Colonic mucosa (tissue), 4 donors: ENCODE results near the gene ALPG. TPM values are rescaled to one million over a fixed set of nuclear protein-coding genes. Genes with fewer than 3 reads are reported as not detected.
A peak's percentile ranks its signal among the peaks of the same experiment; 100 is the strongest.
"Not testable (repeated sequence)": the region's sequence is repeated elsewhere in the genome, so short reads cannot be mapped to it uniquely, and the experiment has no call there.

ENCODE experiments used
- DNase-seq: peaks from one replicate; pipeline ENCODE4 v3.0.0-alpha.2; 2020
- H3K27ac ChIP-seq: fragments of 200-600 bp; one replicate; pipeline ENCODE4 v1.8.0; 2021
- H3K27me3 ChIP-seq: fragments of 200-600 bp; one replicate; pipeline ENCODE4 v1.8.0; 2021
- H3K36me3 ChIP-seq: fragments of 200-600 bp; one replicate; pipeline ENCODE4 v1.8.0; 2021
- H3K4me1 ChIP-seq: fragments of 200-600 bp; one replicate; pipeline ENCODE4 v1.8.0; 2021; ENCODE audit warnings: mild to moderate bottlenecking
- H3K4me3 ChIP-seq: fragments of 200-600 bp; one replicate; pipeline ENCODE4 v1.8.0; 2021
- H3K9ac ChIP-seq, 2 donors: one replicate each; pipeline ENCODE4 v1.7.0; 2013; ENCODE audit warnings: control low read depth in 2 of 2, low read depth in 2 of 2, low read length in 2 of 2
- H3K9me3 ChIP-seq: fragments of 200-600 bp; one replicate; pipeline ENCODE4 v1.8.0; 2021
- intact Hi-C: fragments of 100-400 bp; cut with DNase I; formaldehyde crosslinking; loops from one replicate; pipeline ENCODE4 v1.14.1; 2022
- total RNA-seq, 2 donors: library from RNA; stranded (reverse); fragmentation: NEBNext Ultra II Directional in 1 of 2; extraction: Animal tissue kit (Norgen Biotek cat#: 25700) in 1 of 2; gene quantifications; one replicate each; pipeline ENCODE4 v1.2.1, GENCODE V29; 2021
- TF ChIP-seq, protein P1 (sequence below): fragments of 200-600 bp; IDR thresholded peaks from one replicate; pipeline ENCODE4 v1.8.0; 2022; ENCODE audit warnings: antibody characterized with exemption, mild to moderate bottlenecking
- donor health status: healthy.
- donor health status: DM: no; HTN: no; CAD: no.
- donor health status: DM: no; HTN: no; CAD: no.

ALPG gene
- total RNA-seq, 2 donors from 2014 or later: 1.7 to 3.3 TPM

DNA sequence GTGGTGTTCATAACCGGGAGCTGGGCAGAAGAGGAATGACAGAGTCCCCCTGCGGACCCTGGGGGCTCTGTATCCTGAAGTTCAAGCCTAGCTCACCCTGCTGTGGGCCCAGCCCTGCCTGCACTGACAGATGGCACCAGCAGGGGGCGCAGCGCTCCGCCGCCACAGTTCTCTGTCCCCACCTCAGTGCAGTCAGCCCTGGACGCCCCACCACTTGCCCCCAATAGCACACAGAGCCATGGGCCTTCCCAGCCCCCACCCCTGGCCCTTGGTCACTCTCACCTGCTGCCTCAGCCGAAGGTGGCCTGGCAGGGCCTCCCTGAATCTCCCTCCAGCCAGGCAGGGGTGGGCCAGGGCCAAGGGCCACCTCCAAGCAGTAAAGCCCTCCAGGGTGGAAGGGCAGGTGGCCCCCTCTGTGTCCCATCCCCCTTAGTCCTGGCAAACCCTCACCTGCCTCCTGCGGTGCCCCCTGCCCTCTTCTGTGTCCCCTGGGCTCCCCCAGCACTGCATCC is 39.7 kb downstream of the ALPG start:
- H3K27ac ChIP-seq, H3K36me3 ChIP-seq, H3K4me3 ChIP-seq, DNase-seq, H3K9ac ChIP-seq, H3K9me3 ChIP-seq, H3K27me3 ChIP-seq, H3K4me1 ChIP-seq: not testable (repeated sequence)
- TF ChIP-seq, protein P1, sequence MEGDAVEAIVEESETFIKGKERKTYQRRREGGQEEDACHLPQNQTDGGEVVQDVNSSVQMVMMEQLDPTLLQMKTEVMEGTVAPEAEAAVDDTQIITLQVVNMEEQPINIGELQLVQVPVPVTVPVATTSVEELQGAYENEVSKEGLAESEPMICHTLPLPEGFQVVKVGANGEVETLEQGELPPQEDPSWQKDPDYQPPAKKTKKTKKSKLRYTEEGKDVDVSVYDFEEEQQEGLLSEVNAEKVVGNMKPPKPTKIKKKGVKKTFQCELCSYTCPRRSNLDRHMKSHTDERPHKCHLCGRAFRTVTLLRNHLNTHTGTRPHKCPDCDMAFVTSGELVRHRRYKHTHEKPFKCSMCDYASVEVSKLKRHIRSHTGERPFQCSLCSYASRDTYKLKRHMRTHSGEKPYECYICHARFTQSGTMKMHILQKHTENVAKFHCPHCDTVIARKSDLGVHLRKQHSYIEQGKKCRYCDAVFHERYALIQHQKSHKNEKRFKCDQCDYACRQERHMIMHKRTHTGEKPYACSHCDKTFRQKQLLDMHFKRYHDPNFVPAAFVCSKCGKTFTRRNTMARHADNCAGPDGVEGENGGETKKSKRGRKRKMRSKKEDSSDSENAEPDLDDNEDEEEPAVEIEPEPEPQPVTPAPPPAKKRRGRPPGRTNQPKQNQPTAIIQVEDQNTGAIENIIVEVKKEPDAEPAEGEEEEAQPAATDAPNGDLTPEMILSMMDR: peak; percentile 35
- intact Hi-C loops: loop anchor here (2.0 kb wide), 1 partner anchor 74 kb away; the partner anchor contains the start of gene PRSS56

DNA sequence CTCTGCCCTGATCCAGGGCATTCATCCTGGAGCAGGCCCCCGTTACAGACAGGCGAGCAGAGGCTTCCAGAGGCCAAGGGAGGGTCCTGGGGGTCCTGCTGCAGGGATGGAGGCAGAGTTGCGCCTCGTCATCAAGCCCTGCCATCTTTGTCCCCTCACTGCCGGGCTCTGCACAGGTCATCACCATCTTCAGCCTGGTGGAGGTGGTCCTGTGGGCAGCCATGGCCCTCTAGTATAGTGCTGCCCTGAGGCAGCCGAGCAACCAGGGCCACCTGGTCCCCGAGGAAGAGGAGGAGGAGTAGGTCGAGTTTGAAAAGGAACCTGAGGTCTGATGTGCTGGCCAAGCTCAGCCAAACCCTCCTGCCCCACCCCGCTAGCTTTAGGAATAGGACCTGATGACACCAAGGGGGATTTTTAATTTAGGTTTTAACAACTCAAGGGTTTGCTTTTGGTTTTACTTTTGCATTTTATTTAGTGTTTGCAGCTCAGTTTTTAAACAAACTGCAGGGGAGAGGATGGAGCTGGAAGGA is 40.5 kb downstream of the ALPG start:
- TF ChIP-seq, protein P1: no peak
- no peak for DNase-seq
- H3K36me3 ChIP-seq: no peaks in the 10 kb centered on the region
- H3K9ac ChIP-seq: no peak overlapping the region
- intact Hi-C loops: loop anchor here (2.0 kb wide), 1 partner anchor 74 kb away; the partner anchor contains the start of gene PRSS56
- no peak overlapping the region for H3K27ac ChIP-seq
- no peaks in the 10 kb centered on the region for H3K9me3 ChIP-seq
- H3K27me3 ChIP-seq: no peaks in the 10 kb centered on the region
- no peaks in the 10 kb centered on the region for H3K4me1 ChIP-seq
- no peak overlapping the region for H3K4me3 ChIP-seq

DNA sequence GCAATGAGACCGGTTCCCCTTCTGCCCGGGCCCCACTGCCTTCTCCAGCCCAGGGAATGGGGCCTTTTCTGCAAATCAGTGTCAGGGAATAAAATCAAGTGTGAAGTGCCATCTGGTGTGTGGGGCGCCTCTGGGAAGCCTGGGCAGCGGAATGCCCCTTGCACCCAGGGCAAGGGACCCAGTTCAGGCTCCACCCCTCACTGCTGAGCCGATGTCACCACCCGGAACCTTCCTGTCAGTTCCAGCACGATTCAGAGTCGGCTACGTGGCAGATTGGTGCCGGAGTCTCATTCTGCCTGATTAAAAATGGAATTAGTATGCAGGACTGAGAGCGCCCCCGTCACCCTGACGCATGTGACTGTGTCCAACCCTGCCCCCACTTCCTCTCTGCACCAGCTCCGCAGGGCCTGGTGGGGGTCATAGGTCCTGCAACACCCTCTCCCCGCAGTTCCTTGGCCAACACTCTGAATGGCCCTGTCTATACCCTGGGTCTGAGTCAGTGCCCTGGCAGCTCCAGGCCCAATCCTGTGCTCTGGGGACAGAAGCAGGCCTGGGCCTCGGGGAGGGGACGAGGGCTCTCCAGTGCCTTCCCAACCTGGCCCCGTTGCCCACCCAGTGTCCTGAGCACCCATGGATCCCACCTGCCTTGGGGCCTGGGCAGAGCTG is 41.1 kb downstream of the ALPG start:
- Histone ChIP-seq H3K9me3 (no peaks in the 10 kb centered on the region), H3K4me1 (no peaks in the 10 kb centered on the region), H3K27me3 (no peaks in the 10 kb centered on the region), H3K9ac (no peak overlapping the region), H3K27ac (no peak overlapping the region), H3K36me3 (no peaks in the 10 kb centered on the region), H3K4me3 (no peak overlapping the region)
- intact Hi-C loops: loop anchor here (2.0 kb wide), 1 partner anchor 73 kb away; the partner anchor contains the start of gene PRSS56
- peak; percentile 52 for DNase-seq
- TF ChIP-seq, protein P1: no peak

DNA sequence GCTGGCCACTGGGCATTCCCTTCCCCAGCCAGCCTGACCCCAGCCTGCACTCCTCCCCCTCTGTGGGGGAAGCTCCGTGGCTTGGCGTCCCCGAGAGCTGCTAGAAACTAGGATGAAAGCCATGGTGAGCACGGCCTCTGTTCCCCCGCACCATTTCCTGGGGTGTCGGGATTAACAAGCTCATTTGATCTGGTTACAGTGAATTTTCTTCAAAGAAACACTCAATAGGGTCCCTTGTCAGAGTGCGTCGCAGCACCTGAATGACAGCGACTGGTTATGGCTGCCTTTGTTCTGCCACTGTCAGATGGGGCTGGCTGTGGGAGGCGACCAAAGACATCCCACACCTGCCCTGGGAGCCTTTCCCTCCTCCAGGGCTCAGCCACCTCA is 41.7 kb downstream of the ALPG start:
- TF ChIP-seq, protein P1: no peak
- Histone ChIP-seq H3K9ac (no peak overlapping the region), H3K27ac (no peak overlapping the region), H3K36me3 (no peaks in the 10 kb centered on the region), H3K4me1 (no peaks in the 10 kb centered on the region), H3K4me3 (no peak overlapping the region), H3K27me3 (no peaks in the 10 kb centered on the region), H3K9me3 (no peaks in the 10 kb centered on the region)
- intact Hi-C loops: no loop called here
- DNase-seq: no peak

DNA sequence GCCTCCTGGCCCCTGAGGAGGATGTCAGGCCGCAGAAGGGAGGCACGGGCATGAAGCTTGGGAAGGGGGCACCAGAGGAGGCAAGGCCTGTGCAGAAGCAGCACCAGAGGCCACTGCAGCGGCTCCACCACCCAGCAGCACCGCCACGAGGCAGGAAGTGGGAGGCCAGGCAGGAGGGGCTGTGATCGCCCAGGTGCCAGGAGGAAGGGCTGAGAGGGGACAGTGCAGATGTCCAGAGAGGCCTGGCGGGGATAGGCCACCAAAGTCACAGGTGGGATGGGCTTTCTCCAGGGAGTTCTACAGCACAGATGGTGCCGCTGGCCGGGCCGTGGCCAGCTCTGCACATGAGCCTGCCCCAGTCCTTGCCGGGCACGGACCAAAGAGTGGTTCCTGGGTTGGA is 43.3 kb downstream of the ALPG start:
- no peak for DNase-seq
- H3K27ac ChIP-seq: no peak overlapping the region
- H3K9me3 ChIP-seq: no peaks in the 10 kb centered on the region
- H3K36me3 ChIP-seq: no peaks in the 10 kb centered on the region
- TF ChIP-seq, protein P1: no peak
- intact Hi-C loops: no loop called here
- no peaks in the 10 kb centered on the region for H3K27me3 ChIP-seq
- no peak overlapping the region for H3K9ac ChIP-seq
- no peaks in the 10 kb centered on the region for H3K4me1 ChIP-seq
- H3K4me3 ChIP-seq: no peak overlapping the region

DNA sequence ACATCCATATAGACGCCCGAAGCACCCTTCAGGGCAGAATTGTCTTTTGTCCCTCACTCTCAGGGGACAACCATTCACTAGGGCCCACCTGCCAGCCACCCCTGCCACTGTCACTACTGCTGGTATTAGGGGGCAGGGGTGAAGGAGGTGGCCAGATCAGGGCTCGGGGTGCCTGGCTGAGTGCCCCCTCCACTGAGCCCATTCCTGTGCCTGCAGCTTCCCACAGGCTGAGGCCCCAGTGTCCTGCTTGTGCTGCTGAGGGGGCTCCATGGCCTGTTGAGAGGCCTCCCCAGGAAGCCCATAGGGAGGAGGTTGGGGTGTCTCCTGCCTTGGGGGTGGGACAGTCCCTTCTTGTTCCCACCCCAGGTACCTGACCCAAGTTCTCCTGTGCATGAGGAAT is 45.0 kb downstream of the ALPG start:
- H3K9ac ChIP-seq, H3K27ac ChIP-seq, intact Hi-C loops, H3K27me3 ChIP-seq, H3K4me3 ChIP-seq, H3K36me3 ChIP-seq, DNase-seq, H3K4me1 ChIP-seq, H3K9me3 ChIP-seq: not testable (repeated sequence)
